BE2C (cell line): Measurements from ENCODE around the gene ABHD17C. TPM values are rescaled to one million over a fixed set of nuclear protein-coding genes. Genes with fewer than 3 reads are reported as not detected.
"Not testable (repeated sequence)": the region's sequence is repeated elsewhere in the genome, so short reads cannot be mapped to it uniquely, and the experiment has no call there.

Experiments used
- DNase-seq: peaks from one replicate; pipeline ENCODE4 v3.0.0-alpha.2; 2020
- H3K27me3 ChIP-seq: fragments of 250-450 bp; sonication (Bioruptor Pico); 2 replicates; pipeline ENCODE4 v1.5.1; 2020; ENCODE audit warnings: mild to moderate bottlenecking
- H3K36me3 ChIP-seq: fragments of 250-450 bp; sonication (Bioruptor Pico); 2 replicates; pipeline ENCODE4 v1.5.1; 2020; ENCODE audit warnings: mild to moderate bottlenecking
- H3K4me1 ChIP-seq: fragments of 250-450 bp; sonication (Bioruptor Pico); 2 replicates; pipeline ENCODE4 v1.5.1; 2020
- H3K4me3 ChIP-seq: 2 replicates; pipeline ENCODE4 v1.5.1; 2011; ENCODE audit warnings: low read depth, low read length
- H3K9me3 ChIP-seq: fragments of 250-450 bp; sonication (Bioruptor Pico); 2 replicates; pipeline ENCODE4 v1.5.1; 2020
- polyA plus RNA-seq: library from polyadenylated mRNA; unstranded; fragments of >200 nt; gene quantifications from one replicate; pipeline ENCODE4 v1.2.1, GENCODE V29; 2012; ENCODE audit warnings: low read depth, missing spikeins; ENCODE audit not compliant: insufficient read length, insufficient read depth
- TF ChIP-seq, protein P1 (sequence below): IDR thresholded peaks from 2 replicates; pipeline ENCODE4 v1.5.1; 2012; ENCODE audit warnings: mild to moderate bottlenecking, low read depth, low read length

Gene ABHD17C
- 2.4 TPM for polyA plus RNA-seq

DNA sequence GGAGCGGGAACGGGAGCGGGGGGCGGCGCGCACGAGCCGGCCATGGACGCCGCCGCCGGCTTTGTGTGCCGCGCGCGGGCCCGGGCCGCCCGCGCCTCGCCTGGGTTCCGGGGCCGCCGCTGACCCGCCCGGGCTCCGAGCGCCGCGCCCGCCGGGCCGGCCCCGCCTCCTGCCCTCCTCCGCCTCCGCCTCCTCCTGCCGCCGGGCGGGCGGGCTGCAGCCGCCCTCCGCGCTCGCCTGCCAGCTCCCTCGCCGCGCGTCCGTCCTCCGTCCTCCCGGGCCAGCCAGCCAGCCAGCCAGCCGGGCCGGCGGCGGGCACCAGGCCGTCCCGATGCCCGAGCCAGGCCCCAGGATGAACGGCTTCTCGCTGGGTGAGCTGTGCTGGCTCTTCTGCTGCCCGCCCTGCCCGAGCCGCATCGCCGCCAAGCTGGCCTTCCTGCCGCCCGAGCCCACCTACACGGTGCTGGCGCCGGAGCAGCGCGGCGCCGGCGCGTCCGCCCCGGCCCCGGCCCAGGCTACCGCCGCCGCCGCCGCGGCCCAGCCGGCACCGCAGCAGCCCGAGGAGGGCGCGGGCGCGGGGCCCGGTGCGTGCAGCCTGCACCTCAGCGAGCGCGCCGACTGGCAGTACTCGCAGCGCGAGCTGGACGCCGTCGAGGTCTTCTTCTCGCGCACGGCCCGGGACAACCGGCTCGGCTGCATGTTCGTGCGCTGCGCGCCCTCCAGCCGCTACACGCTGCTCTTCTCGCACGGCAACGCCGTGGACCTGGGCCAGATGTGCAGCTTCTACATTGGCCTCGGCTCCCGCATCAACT is at the start of gene ABHD17C:
TSS of gene ABHD17C (plus strand) at position 212 of the 812 bp plus-strand sequence. CDS start at position 332, 120 bp downstream.
- H3K4me1 ChIP-seq = no peaks in the 10 kb centered on the region

DNA sequence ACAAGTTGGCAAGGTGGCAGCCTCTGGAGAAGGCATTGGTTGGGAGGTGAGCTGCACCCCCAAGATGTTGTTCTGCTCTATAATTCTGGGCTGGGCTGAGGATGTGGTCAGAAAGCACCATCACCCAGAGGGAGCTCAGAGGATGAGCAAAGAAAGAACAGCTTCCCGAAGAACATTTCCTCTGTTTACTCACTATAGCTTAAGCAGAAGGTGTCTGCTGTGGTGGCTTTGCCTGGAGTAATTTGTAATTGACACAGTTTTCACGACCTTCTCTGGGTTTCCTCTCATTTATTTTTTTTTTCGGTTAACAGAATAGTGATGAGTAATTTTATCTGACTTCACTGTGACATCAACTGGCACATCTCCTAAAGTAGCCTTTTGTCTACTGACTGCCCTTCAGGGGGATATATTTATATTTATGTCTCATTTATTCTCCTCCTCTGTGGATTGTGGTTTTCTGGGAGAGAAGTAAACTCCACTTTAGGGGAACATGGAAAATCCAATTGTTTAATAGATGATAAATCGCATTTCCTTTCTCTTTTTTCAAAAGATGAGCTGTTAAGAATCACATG is 49.5 kb upstream of the ABHD17C start:
- H3K36me3 ChIP-seq = no peaks in the 10 kb centered on the region
- H3K27me3 ChIP-seq = no peaks in the 10 kb centered on the region
- TF ChIP-seq, protein P1, sequence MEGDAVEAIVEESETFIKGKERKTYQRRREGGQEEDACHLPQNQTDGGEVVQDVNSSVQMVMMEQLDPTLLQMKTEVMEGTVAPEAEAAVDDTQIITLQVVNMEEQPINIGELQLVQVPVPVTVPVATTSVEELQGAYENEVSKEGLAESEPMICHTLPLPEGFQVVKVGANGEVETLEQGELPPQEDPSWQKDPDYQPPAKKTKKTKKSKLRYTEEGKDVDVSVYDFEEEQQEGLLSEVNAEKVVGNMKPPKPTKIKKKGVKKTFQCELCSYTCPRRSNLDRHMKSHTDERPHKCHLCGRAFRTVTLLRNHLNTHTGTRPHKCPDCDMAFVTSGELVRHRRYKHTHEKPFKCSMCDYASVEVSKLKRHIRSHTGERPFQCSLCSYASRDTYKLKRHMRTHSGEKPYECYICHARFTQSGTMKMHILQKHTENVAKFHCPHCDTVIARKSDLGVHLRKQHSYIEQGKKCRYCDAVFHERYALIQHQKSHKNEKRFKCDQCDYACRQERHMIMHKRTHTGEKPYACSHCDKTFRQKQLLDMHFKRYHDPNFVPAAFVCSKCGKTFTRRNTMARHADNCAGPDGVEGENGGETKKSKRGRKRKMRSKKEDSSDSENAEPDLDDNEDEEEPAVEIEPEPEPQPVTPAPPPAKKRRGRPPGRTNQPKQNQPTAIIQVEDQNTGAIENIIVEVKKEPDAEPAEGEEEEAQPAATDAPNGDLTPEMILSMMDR = no peak
- DNase-seq = no peak
- H3K9me3 ChIP-seq = no peaks in the 10 kb centered on the region; the same call in 1 of the 2 replicates
- H3K4me1 ChIP-seq = no peaks in the 10 kb centered on the region
- no peak overlapping the region for H3K4me3 ChIP-seq

More for the DNA sequence above, at the start of gene ABHD17C:
- peak; percentile 72 for DNase-seq
- Histone ChIP-seq H3K27me3 (no peaks in the 10 kb centered on the region), H3K9me3 (no peaks in the 10 kb centered on the region), H3K4me3 (peak within 1 kb of the TSS; percentile 71), H3K36me3 (no peaks in the 10 kb centered on the region)
- TF ChIP-seq, protein P1 = no peak

DNA sequence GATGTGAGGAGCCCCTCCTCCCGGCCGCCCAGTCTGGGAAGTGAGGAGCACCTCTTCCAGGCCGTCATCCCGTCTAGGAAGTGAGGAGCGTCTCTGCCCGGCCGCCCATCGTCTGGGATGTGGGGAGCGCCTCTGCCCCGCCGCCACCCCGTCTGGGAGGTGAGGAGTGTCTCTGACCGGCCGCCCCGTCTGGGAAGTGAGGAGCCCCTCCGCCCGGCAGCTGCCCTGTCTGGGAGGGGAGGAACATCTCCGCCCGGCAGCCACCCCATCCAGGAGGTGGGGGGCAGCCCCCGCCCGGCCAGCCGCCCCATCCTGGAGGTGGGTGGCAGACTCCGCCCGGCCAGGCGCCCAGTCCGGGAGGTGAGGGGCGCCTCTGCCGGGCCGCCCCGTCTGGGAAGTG is 47.7 kb upstream of the ABHD17C start:
- not testable (repeated sequence) for H3K27me3 ChIP-seq, H3K36me3 ChIP-seq, H3K4me1 ChIP-seq, H3K9me3 ChIP-seq, DNase-seq, H3K4me3 ChIP-seq

DNA sequence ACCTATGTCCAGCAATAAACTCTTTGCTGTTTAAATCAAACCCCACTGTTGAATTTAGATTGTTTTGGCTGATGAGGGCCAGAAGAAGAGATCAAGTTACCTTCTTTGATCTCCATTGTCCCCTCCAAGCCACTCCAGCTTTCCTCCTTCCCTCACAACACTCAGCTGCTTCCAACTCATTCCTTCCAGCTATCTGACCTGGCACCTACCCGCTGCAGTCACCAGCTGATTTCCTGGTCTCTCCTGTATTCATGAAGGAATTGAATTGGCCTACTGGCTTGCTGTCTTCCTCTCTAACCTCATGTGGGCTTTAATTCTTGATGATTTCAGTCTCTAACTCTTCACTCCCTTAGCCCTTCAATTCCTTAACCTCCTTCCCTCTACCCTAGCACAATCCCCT is 40.8 kb upstream of the ABHD17C start:
- TF ChIP-seq, protein P1 = no peak
- H3K9me3 ChIP-seq = no peaks in the 10 kb centered on the region
- no peaks in the 10 kb centered on the region for H3K27me3 ChIP-seq
- no peak for DNase-seq
- H3K36me3 ChIP-seq = no peaks in the 10 kb centered on the region
- H3K4me3 ChIP-seq = no peak overlapping the region
- no peaks in the 10 kb centered on the region for H3K4me1 ChIP-seq

DNA sequence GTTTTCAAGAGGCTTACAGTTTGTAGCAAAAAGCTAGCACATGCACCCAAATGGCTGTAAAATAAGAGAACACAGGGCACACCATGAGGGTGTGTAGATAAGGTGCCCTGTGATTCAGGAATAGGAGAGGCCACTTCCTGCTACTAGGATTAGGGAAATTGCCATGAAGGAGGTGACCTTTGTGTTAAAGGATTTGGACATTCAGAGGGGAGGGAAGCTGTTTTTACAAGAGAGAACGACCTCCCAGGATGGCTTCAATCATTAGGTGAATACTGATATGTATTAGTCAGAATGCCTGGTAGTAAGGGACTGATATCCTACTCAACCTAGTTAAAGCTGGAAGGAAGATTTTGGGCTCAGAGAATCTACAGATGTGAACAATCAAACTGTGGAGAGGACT is 35.7 kb upstream of the ABHD17C start:
- H3K9me3 ChIP-seq = no peaks in the 10 kb centered on the region
- no peaks in the 10 kb centered on the region for H3K27me3 ChIP-seq
- no peak for DNase-seq
- no peak overlapping the region for H3K4me3 ChIP-seq
- no peaks in the 10 kb centered on the region for H3K4me1 ChIP-seq
- TF ChIP-seq, protein P1 = no peak
- H3K36me3 ChIP-seq = no peaks in the 10 kb centered on the region

DNA sequence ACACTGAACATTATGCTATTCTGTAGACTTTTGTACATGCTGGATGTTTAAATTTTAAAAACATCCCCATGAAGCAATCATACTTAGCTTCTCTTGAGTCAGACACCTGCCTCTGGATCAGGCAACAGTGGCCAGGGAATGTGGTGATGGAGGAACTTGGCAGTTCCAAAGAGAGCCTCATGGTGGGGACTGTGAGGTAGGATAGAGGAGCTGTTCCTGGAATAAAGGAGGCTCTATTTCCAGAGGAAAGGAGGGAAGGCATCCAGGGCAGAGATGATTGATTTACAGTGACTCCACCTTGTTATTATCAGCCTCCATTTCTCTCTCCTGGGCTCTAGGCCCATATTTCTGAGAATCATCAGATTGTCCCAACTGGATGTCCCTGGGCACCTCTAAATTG is 35.0 kb upstream of the ABHD17C start:
- TF ChIP-seq, protein P1 = peak; percentile 58
- H3K4me1 ChIP-seq = no peaks in the 10 kb centered on the region
- H3K27me3 ChIP-seq = no peaks in the 10 kb centered on the region
- no peaks in the 10 kb centered on the region for H3K36me3 ChIP-seq
- no peak overlapping the region for H3K4me3 ChIP-seq
- H3K9me3 ChIP-seq = no peaks in the 10 kb centered on the region
- peak; percentile 40 for DNase-seq
